ENCODE data around the gene MED13L.

MED13L gene

GRCh38 chr12:116303929-116304328 lies 26.4 kb upstream of the MED13L start:
- TF ChIP-seq CTCF (IDR thresholded peaks at IDR 0.05; ENCODE audit: low read depth, low read length) = no peak
- no peak for DNase-seq (ENCODE audit: extremely low read depth, low read depth)

GRCh38 chr12:116303066-116303465 lies 25.6 kb upstream of the MED13L start:
- no peak for DNase-seq (ENCODE audit: extremely low read depth, low read depth)
- TF ChIP-seq CTCF (IDR thresholded peaks at IDR 0.05; ENCODE audit: low read depth, low read length) = no peak

GRCh38 chr12:116302166-116303058 lies 24.9 kb upstream of the MED13L start:
- no peak for DNase-seq (ENCODE audit: extremely low read depth, low read depth)
- TF ChIP-seq CTCF (IDR thresholded peaks at IDR 0.05; ENCODE audit: low read depth, low read length) = no peak

DNA sequence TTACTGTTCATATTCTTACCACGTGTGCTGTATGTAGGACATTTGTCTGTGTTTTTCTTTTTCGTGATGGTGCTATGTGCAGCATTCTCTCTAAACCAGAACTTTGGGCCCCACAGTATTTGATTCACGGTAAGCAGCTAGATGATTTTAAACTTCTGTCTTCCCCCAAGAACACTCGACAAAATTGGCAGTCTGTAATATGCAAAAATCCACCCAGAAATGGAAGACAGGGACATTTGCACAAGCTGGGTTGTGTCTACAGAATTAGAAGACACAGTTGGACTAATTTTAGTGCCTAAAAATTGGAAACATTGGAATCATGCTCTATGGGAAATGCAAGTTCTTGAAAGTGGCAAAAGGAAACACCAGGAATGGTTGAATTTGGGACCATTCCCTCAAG lies 24.1 kb upstream of the MED13L start:
- DNase-seq (ENCODE audit: extremely low read depth, low read depth) = no peak
- TF ChIP-seq CTCF (IDR thresholded peaks at IDR 0.05; ENCODE audit: low read depth, low read length) = no peak

- no peak for TF ChIP-seq CTCF (IDR thresholded peaks at IDR 0.05; ENCODE audit: low read depth, low read length)
- no peak for DNase-seq (ENCODE audit: extremely low read depth, low read depth)
Observed at GRCh38 chr12:116299665-116300328, 22.3 kb upstream of the MED13L start.

- TF ChIP-seq CTCF (IDR thresholded peaks at IDR 0.05; ENCODE audit: low read depth, low read length) = no peak
- no peak for DNase-seq (ENCODE audit: extremely low read depth, low read depth)
Observed at GRCh38 chr12:116299064-116299463, 21.6 kb upstream of the MED13L start.

- DNase-seq (ENCODE audit: extremely low read depth, low read depth) = no peak
- no peak for TF ChIP-seq CTCF (IDR thresholded peaks at IDR 0.05; ENCODE audit: low read depth, low read length)
Observed at GRCh38 chr12:116298578-116298977, 21.1 kb upstream of the MED13L start.
